Measurements from ENCODE around the gene RALGAPB.

DNA sequence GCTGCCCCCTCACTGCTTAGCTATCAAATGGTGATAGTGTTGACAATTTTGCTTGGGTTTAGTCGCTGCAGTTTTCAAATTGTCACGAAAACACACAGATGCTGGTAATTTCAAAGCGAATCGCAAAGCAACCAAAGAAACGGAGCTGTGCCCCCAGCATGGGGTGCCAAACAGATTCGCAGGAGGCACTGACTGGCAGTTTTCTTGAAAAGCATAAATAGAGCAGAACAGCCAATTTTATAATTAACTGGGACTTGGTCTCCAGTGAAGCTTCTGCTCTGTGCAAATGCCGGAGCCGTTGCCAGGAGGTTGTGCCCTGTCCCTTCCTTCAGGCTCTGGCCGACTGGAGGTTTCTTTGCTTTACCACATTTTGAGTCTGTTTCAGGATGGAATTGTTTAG is 147.8 kb downstream of the RALGAPB start:
- TF ChIP-seq ZNF24 (IDR thresholded peaks at IDR 0.05): no peak
- no peak for TF ChIP-seq CEBPB (IDR thresholded peaks at IDR 0.05; ENCODE audit: borderline replicate concordance, low read depth, low read length)
- no peak for TF ChIP-seq KAT7 (CRISPR knock-in tag; IDR thresholded peaks at IDR 0.05; ENCODE audit: borderline replicate concordance)
- no peak for TF ChIP-seq NFE2L2 (IDR thresholded peaks at IDR 0.05; ENCODE audit: low read length)
- no peak for TF ChIP-seq CHD2 (IDR thresholded peaks at IDR 0.05; ENCODE audit: low read depth, low read length)
- no peak for TF ChIP-seq ZNF274 (CRISPR knock-in tag; IDR thresholded peaks at IDR 0.05)
- no peak for TF ChIP-seq ZNF644 (CRISPR knock-in tag; IDR thresholded peaks at IDR 0.05; ENCODE audit: low read depth)
- TF ChIP-seq, protein P1, sequence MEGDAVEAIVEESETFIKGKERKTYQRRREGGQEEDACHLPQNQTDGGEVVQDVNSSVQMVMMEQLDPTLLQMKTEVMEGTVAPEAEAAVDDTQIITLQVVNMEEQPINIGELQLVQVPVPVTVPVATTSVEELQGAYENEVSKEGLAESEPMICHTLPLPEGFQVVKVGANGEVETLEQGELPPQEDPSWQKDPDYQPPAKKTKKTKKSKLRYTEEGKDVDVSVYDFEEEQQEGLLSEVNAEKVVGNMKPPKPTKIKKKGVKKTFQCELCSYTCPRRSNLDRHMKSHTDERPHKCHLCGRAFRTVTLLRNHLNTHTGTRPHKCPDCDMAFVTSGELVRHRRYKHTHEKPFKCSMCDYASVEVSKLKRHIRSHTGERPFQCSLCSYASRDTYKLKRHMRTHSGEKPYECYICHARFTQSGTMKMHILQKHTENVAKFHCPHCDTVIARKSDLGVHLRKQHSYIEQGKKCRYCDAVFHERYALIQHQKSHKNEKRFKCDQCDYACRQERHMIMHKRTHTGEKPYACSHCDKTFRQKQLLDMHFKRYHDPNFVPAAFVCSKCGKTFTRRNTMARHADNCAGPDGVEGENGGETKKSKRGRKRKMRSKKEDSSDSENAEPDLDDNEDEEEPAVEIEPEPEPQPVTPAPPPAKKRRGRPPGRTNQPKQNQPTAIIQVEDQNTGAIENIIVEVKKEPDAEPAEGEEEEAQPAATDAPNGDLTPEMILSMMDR (CRISPR knock-in tag; IDR thresholded peaks at IDR 0.05): no peak
